ENCODE data around the gene TLE3.
A peak's percentile ranks its signal among the peaks of the same experiment; 100 is the strongest.

The TLE3 gene

GRCh38 chr15:69998541-69999391 lies 99.0 kb downstream of the TLE3 start:
- Histone ChIP-seq H3K4me1 (ENCODE audit: control insufficient read depth in 2 of 2, insufficient read depth in 2 of 2, low read length in 2 of 2) (peaks cover 24 to 48% of the 10 kb centered on the region in 2 donors), H3K9ac (ENCODE audit: low read depth in 1 of 2, low read length in 2 of 2) (no peak overlapping the region), H3K9me3 (ENCODE audit: control insufficient read depth in 2 of 2, low read length in 2 of 2) (peaks cover 4 to 8% of the 10 kb centered on the region in 2 donors), H3K27ac (ENCODE audit: low read depth in 2 of 2, low read length in 2 of 2) (no peak overlapping the region), H3K36me3 (ENCODE audit: control insufficient read depth in 2 of 2, insufficient read depth in 2 of 2, low read length in 2 of 2) (no peaks in the 10 kb centered on the region), H3K4me3 (ENCODE audit: low read length in 2 of 2) (no peak overlapping the region), H3K27me3 (ENCODE audit: control insufficient read depth in 2 of 2, insufficient read depth in 2 of 2, low read length in 2 of 2) (no peaks in the 10 kb centered on the region)

DNA sequence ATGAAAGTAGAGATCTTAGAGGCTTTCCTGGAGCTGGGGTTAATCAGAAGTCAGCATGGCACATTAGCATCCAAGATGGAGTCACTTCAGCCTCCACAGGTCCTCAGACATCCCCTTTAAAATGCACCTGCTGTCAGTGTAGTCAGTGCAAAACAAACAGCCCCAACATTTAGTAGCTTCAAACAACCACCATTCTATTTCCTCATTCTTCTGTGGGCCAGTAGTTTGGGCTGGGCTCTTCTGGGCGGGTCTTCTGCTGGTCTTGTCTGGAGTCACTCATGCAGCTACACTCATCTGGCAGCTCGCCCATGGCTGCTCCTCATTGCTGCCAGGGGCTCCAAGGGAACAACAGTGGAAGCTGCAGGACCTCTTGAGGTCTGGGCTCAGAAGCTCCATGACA lies 99.9 kb downstream of the TLE3 start:
- H3K36me3 ChIP-seq (ENCODE audit: control insufficient read depth in 2 of 2, insufficient read depth in 2 of 2, low read length in 2 of 2) = no peaks in the 10 kb centered on the region
- peak overlapping the region; percentile 2 to 5 for H3K9ac ChIP-seq (ENCODE audit: low read depth in 1 of 2, low read length in 2 of 2)
- peaks cover under 1 to 4% of the 10 kb centered on the region in 2 donors for H3K9me3 ChIP-seq (ENCODE audit: control insufficient read depth in 2 of 2, low read length in 2 of 2)
- peak overlapping the region; percentile 17 to 27 for H3K4me3 ChIP-seq (ENCODE audit: low read length in 2 of 2)
- H3K27me3 ChIP-seq (ENCODE audit: control insufficient read depth in 2 of 2, insufficient read depth in 2 of 2, low read length in 2 of 2) = no peaks in the 10 kb centered on the region
- peak overlapping the region; percentile 67 to 73 for H3K27ac ChIP-seq (ENCODE audit: low read depth in 2 of 2, low read length in 2 of 2)
- peaks cover 24 to 52% of the 10 kb centered on the region in 2 donors for H3K4me1 ChIP-seq (ENCODE audit: control insufficient read depth in 2 of 2, insufficient read depth in 2 of 2, low read length in 2 of 2)

All from mucosa of rectum (tissue), 2 donors.